GM18498 (cell line): ENCODE measurements around the gene LIMS4.
"Not testable (repeated sequence)": the region's sequence is repeated elsewhere in the genome, so short reads cannot be mapped to it uniquely, and the experiment has no call there.

Source experiments
- ATAC-seq: cut with Tn5 transposase; IDR thresholded peaks from one replicate; pipeline ENCODE4 v1.9.1; 2021; ENCODE audit warnings: mild to moderate bottlenecking, moderate library complexity; ENCODE audit not compliant: unreplicated experiment

The LIMS4 gene

GRCh38 chr2:110455080-110455670, 17.4 kb downstream of the LIMS4 start:
- not testable (repeated sequence) for ATAC-seq

- ATAC-seq: not testable (repeated sequence)
Measured at GRCh38 chr2:110450951-110451350, 21.7 kb downstream of the LIMS4 start.

GRCh38 chr2:110449127-110449947, 23.3 kb downstream of the LIMS4 start:
- ATAC-seq: not testable (repeated sequence)

GRCh38 chr2:110446644-110447043, 26.0 kb downstream of the LIMS4 start:
- not testable (repeated sequence) for ATAC-seq

GRCh38 chr2:110443305-110444005, 29.2 kb downstream of the LIMS4 start:
- ATAC-seq: not testable (repeated sequence)

GRCh38 chr2:110441905-110442304, 30.7 kb downstream of the LIMS4 start:
- not testable (repeated sequence) for ATAC-seq

GRCh38 chr2:110434565-110434964, 38.1 kb downstream of the LIMS4 start:
- not testable (repeated sequence) for ATAC-seq

GRCh38 chr2:110425725-110426124, 46.9 kb downstream of the LIMS4 start:
- ATAC-seq: not testable (repeated sequence)

- ATAC-seq: not testable (repeated sequence)
Measured at GRCh38 chr2:110424421-110424820, 48.2 kb downstream of the LIMS4 start.

GRCh38 chr2:110423574-110423962, 49.0 kb downstream of the LIMS4 start:
- not testable (repeated sequence) for ATAC-seq

GRCh38 chr2:110422852-110423573, 49.6 kb downstream of the LIMS4 start:
- ATAC-seq: not testable (repeated sequence)

- ATAC-seq: not testable (repeated sequence)
Measured at GRCh38 chr2:110420641-110421354, 51.8 kb downstream of the LIMS4 start.

- not testable (repeated sequence) for ATAC-seq
Measured at GRCh38 chr2:110407142-110407541, 65.5 kb downstream of the LIMS4 start.

- not testable (repeated sequence) for ATAC-seq
Measured at GRCh38 chr2:110404988-110405387, 67.6 kb downstream of the LIMS4 start.

- not testable (repeated sequence) for ATAC-seq
Measured at GRCh38 chr2:110404246-110404645, 68.4 kb downstream of the LIMS4 start.

- ATAC-seq: peak; percentile 72
Measured at GRCh38 chr2:110401001-110401618, 71.5 kb downstream of the LIMS4 start.

GRCh38 chr2:110399378-110399777, 73.2 kb downstream of the LIMS4 start:
- ATAC-seq: not testable (repeated sequence)

GRCh38 chr2:110395990-110396389, 76.6 kb downstream of the LIMS4 start:
- not testable (repeated sequence) for ATAC-seq
